ENCODE results near the gene HPN.
A peak's percentile ranks its signal among the peaks of the same experiment; 100 is the strongest.
"Not testable (repeated sequence)": the region's sequence is repeated elsewhere in the genome, so short reads cannot be mapped to it uniquely, and the experiment has no call there.

The HPN gene

GRCh38 chr19:35014774-35015173 is 26.7 kb upstream of the HPN start:
- H3K36me3 Mint-ChIP-seq (ENCODE audit: low read depth), result peaks cover 56% of the 10 kb centered on the region
- not testable (repeated sequence) for H3K27me3 Mint-ChIP-seq, DNase-seq, ATAC-seq, H3K4me3 Mint-ChIP-seq, H3K9me3 Mint-ChIP-seq
- H3K4me1 Mint-ChIP-seq, result peaks cover 47% of the 10 kb centered on the region
- H3K27ac Mint-ChIP-seq, result peak overlapping the region; percentile 83

GRCh38 chr19:35015270-35015953 is 26.1 kb upstream of the HPN start:
- ATAC-seq (no peak), DNase-seq (no peak)
- Mint-ChIP-seq H3K4me1 (peaks cover 44% of the 10 kb centered on the region), H3K9me3 (no peaks in the 10 kb centered on the region), H3K36me3 (ENCODE audit: low read depth) (peaks cover 57% of the 10 kb centered on the region), H3K4me3 (no peak overlapping the region), H3K27me3 (no peaks in the 10 kb centered on the region), H3K27ac (peak overlapping the region; percentile 27)

- H3K9me3 Mint-ChIP-seq, result no peaks in the 10 kb centered on the region
- no peak for DNase-seq
- H3K36me3 Mint-ChIP-seq (ENCODE audit: low read depth), result peaks cover 59% of the 10 kb centered on the region
- H3K27ac Mint-ChIP-seq, result no peak overlapping the region
- ATAC-seq, result no peak
- no peak overlapping the region for H3K4me3 Mint-ChIP-seq
- peaks cover 41% of the 10 kb centered on the region for H3K4me1 Mint-ChIP-seq
- H3K27me3 Mint-ChIP-seq, result no peaks in the 10 kb centered on the region
Measured at GRCh38 chr19:35015954-35016351, 25.6 kb upstream of the HPN start.

- peaks cover 28% of the 10 kb centered on the region for H3K4me1 Mint-ChIP-seq
- ATAC-seq (no peak), DNase-seq (no peak)
- H3K27me3 Mint-ChIP-seq, result no peaks in the 10 kb centered on the region
- H3K36me3 Mint-ChIP-seq (ENCODE audit: low read depth), result peaks cover 64% of the 10 kb centered on the region
- no peak overlapping the region for H3K27ac Mint-ChIP-seq
- H3K4me3 Mint-ChIP-seq, result no peak overlapping the region
- H3K9me3 Mint-ChIP-seq, result no peaks in the 10 kb centered on the region
Measured at GRCh38 chr19:35017507-35017906, 24.0 kb upstream of the HPN start.

- Mint-ChIP-seq H3K27me3 (no peaks in the 10 kb centered on the region), H3K36me3 (ENCODE audit: low read depth) (peaks cover 57% of the 10 kb centered on the region), H3K4me1 (peaks cover 20% of the 10 kb centered on the region), H3K9me3 (no peaks in the 10 kb centered on the region), H3K27ac (no peak overlapping the region), H3K4me3 (no peak overlapping the region)
- ATAC-seq (no peak), DNase-seq (no peak)
Measured at GRCh38 chr19:35018379-35018778, 23.1 kb upstream of the HPN start.

- Mint-ChIP-seq H3K4me1 (peaks cover 12% of the 10 kb centered on the region), H3K27ac (no peak overlapping the region), H3K4me3 (no peak overlapping the region), H3K36me3 (ENCODE audit: low read depth) (peaks cover 54% of the 10 kb centered on the region), H3K9me3 (no peaks in the 10 kb centered on the region), H3K27me3 (no peaks in the 10 kb centered on the region)
- ATAC-seq, result peak; percentile 6
- DNase-seq, result no peak
Measured at GRCh38 chr19:35019144-35019543, 22.4 kb upstream of the HPN start.

GRCh38 chr19:35021016-35021415 is 20.5 kb upstream of the HPN start:
- Mint-ChIP-seq H3K27me3 (no peaks in the 10 kb centered on the region), H3K36me3 (ENCODE audit: low read depth) (peaks cover 53% of the 10 kb centered on the region), H3K4me3 (no peak overlapping the region), H3K4me1 (no peaks in the 10 kb centered on the region), H3K9me3 (no peaks in the 10 kb centered on the region), H3K27ac (no peak overlapping the region)
- DNase-seq, result no peak
- ATAC-seq, result no peak

GRCh38 chr19:35021596-35021995 is 19.9 kb upstream of the HPN start:
- Mint-ChIP-seq H3K27ac (no peak overlapping the region), H3K36me3 (ENCODE audit: low read depth) (peaks cover 56% of the 10 kb centered on the region)

GRCh38 chr19:35022460-35022859 is 19.1 kb upstream of the HPN start:
- no peak overlapping the region for H3K4me3 Mint-ChIP-seq
- H3K9me3 Mint-ChIP-seq, result no peaks in the 10 kb centered on the region
- H3K4me1 Mint-ChIP-seq, result no peaks in the 10 kb centered on the region
- no peaks in the 10 kb centered on the region for H3K27me3 Mint-ChIP-seq
- ATAC-seq (no peak), DNase-seq (no peak)
- peaks cover 57% of the 10 kb centered on the region for H3K36me3 Mint-ChIP-seq (ENCODE audit: low read depth)
- H3K27ac Mint-ChIP-seq, result no peak overlapping the region

More at GRCh38 chr19:35021596-35021995, 19.9 kb upstream of the HPN start:
- Mint-ChIP-seq H3K4me1 (no peaks in the 10 kb centered on the region), H3K9me3 (no peaks in the 10 kb centered on the region), H3K4me3 (no peak overlapping the region), H3K27me3 (no peaks in the 10 kb centered on the region)
- no peak for DNase-seq
- ATAC-seq, result no peak

- Mint-ChIP-seq H3K27ac (no peak overlapping the region), H3K9me3 (no peaks in the 10 kb centered on the region), H3K27me3 (no peaks in the 10 kb centered on the region), H3K4me3 (no peak overlapping the region), H3K36me3 (ENCODE audit: low read depth) (peaks cover 55% of the 10 kb centered on the region), H3K4me1 (no peaks in the 10 kb centered on the region)
- ATAC-seq (no peak), DNase-seq (no peak)
Measured at GRCh38 chr19:35023428-35023827, 18.1 kb upstream of the HPN start.

- no peak for DNase-seq
- no peak for ATAC-seq
- Mint-ChIP-seq H3K4me1 (no peaks in the 10 kb centered on the region), H3K36me3 (ENCODE audit: low read depth) (peaks cover 51% of the 10 kb centered on the region), H3K9me3 (no peaks in the 10 kb centered on the region), H3K27ac (peak overlapping the region; percentile 34), H3K27me3 (no peaks in the 10 kb centered on the region), H3K4me3 (no peak overlapping the region)
Measured at GRCh38 chr19:35024095-35024494, 17.4 kb upstream of the HPN start.

GRCh38 chr19:35025969-35026368 is 15.6 kb upstream of the HPN start:
- peaks cover 38% of the 10 kb centered on the region for H3K36me3 Mint-ChIP-seq (ENCODE audit: low read depth)
- ATAC-seq, result no peak

GRCh38 chr19:35026418-35026817 is 15.1 kb upstream of the HPN start:
- Mint-ChIP-seq H3K36me3 (ENCODE audit: low read depth) (peaks cover 33% of the 10 kb centered on the region), H3K27me3 (peaks cover 4% of the 10 kb centered on the region), H3K27ac (no peak overlapping the region), H3K4me1 (peaks cover 8% of the 10 kb centered on the region), H3K9me3 (no peaks in the 10 kb centered on the region), H3K4me3 (no peak overlapping the region)
- no peak for ATAC-seq
- no peak for DNase-seq

More at GRCh38 chr19:35025969-35026368, 15.6 kb upstream of the HPN start:
- peaks cover 4% of the 10 kb centered on the region for H3K4me1 Mint-ChIP-seq
- DNase-seq, result no peak
- H3K27ac Mint-ChIP-seq, result no peak overlapping the region
- no peaks in the 10 kb centered on the region for H3K27me3 Mint-ChIP-seq
- no peak overlapping the region for H3K4me3 Mint-ChIP-seq
- no peaks in the 10 kb centered on the region for H3K9me3 Mint-ChIP-seq

- H3K27me3 Mint-ChIP-seq, result peaks cover 10% of the 10 kb centered on the region
- H3K27ac Mint-ChIP-seq, result no peak overlapping the region
- H3K4me3 Mint-ChIP-seq, result no peak overlapping the region
- peaks cover 9% of the 10 kb centered on the region for H3K4me1 Mint-ChIP-seq
- H3K9me3 Mint-ChIP-seq, result no peaks in the 10 kb centered on the region
- DNase-seq (no peak), ATAC-seq (no peak)
- H3K36me3 Mint-ChIP-seq (ENCODE audit: low read depth), result peaks cover 32% of the 10 kb centered on the region
Measured at GRCh38 chr19:35027009-35027408, 14.5 kb upstream of the HPN start.

- no peak for ATAC-seq
- peaks cover 9% of the 10 kb centered on the region for H3K4me1 Mint-ChIP-seq
- peaks cover 18% of the 10 kb centered on the region for H3K27me3 Mint-ChIP-seq
- no peak for DNase-seq
- no peaks in the 10 kb centered on the region for H3K9me3 Mint-ChIP-seq
- no peak overlapping the region for H3K4me3 Mint-ChIP-seq
- no peak overlapping the region for H3K27ac Mint-ChIP-seq
- H3K36me3 Mint-ChIP-seq (ENCODE audit: low read depth), result peaks cover 28% of the 10 kb centered on the region
Measured at GRCh38 chr19:35027851-35028599, 13.5 kb upstream of the HPN start.

All from activated naive CD8-positive, alpha-beta T cell treated with anti-CD3 and anti-CD28 coated beads, Interleukin-2, amount 50 U/mL, for 24 hours (primary cell).